ENCODE measurements around the gene MAGOH. TPM values are rescaled to one million over a fixed set of nuclear protein-coding genes. Genes with fewer than 3 reads are reported as not detected.

MAGOH gene
- total RNA-seq, 1 donor from 2014 or later, result 35.7 TPM

- no peak overlapping the region for H3K4me3 Mint-ChIP-seq (ENCODE audit: unreplicated experiment)
- H3K4me1 Mint-ChIP-seq (ENCODE audit: low read depth, unreplicated experiment), result peaks cover 9% of the 10 kb centered on the region
- Histone ChIP-seq H3K36me3 (ENCODE audit: insufficient read depth, low read length) (peaks cover 35% of the 10 kb centered on the region), H3K9me3 (ENCODE audit: insufficient read depth, low read depth, low read length) (no peaks in the 10 kb centered on the region), H4K20me1 (ENCODE audit: insufficient read depth, low read length) (no peaks in the 10 kb centered on the region), H3K27ac (ENCODE audit: low read depth, low read length) (no peak overlapping the region), H3K9ac (ENCODE audit: low read length) (no peak overlapping the region), H3K4me3 (ENCODE audit: insufficient read depth, low read depth, low read length) (no peak overlapping the region), H3K4me1 (ENCODE audit: insufficient read depth, low read length) (no peaks in the 10 kb centered on the region), H3K79me2 (ENCODE audit: insufficient read depth, low read length) (no peaks in the 10 kb centered on the region), H3K27me3 (ENCODE audit: insufficient read depth, low read length) (no peaks in the 10 kb centered on the region), H3K4me2 (ENCODE audit: low read length) (no peak overlapping the region), H2AFZ (ENCODE audit: low read depth, low read length) (no peak overlapping the region)
- no peaks in the 10 kb centered on the region for H3K27me3 Mint-ChIP-seq (ENCODE audit: low read depth, unreplicated experiment)
- H3K36me3 Mint-ChIP-seq (ENCODE audit: low read depth, unreplicated experiment), result peaks cover 6% of the 10 kb centered on the region
- DNase-seq (ENCODE audit: low read depth) (no peak), FAIRE-seq (no peak)
- no peaks in the 10 kb centered on the region for H3K9me3 Mint-ChIP-seq (ENCODE audit: unreplicated experiment)
- TF ChIP-seq, protein P1, sequence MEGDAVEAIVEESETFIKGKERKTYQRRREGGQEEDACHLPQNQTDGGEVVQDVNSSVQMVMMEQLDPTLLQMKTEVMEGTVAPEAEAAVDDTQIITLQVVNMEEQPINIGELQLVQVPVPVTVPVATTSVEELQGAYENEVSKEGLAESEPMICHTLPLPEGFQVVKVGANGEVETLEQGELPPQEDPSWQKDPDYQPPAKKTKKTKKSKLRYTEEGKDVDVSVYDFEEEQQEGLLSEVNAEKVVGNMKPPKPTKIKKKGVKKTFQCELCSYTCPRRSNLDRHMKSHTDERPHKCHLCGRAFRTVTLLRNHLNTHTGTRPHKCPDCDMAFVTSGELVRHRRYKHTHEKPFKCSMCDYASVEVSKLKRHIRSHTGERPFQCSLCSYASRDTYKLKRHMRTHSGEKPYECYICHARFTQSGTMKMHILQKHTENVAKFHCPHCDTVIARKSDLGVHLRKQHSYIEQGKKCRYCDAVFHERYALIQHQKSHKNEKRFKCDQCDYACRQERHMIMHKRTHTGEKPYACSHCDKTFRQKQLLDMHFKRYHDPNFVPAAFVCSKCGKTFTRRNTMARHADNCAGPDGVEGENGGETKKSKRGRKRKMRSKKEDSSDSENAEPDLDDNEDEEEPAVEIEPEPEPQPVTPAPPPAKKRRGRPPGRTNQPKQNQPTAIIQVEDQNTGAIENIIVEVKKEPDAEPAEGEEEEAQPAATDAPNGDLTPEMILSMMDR (IDR thresholded peaks at IDR 0.05; ENCODE audit: insufficient read depth, low read depth, low read length), result no peak
- TF ChIP-seq EZH2 (IDR thresholded peaks at IDR 0.05; ENCODE audit: insufficient read depth, low read length), result no peak
- no peak overlapping the region for H3K27ac Mint-ChIP-seq (ENCODE audit: unreplicated experiment)
Measured at GRCh38 chr1:53258216-53258615, 19.9 kb upstream of the MAGOH start.

- Mint-ChIP-seq H3K4me1 (ENCODE audit: low read depth, unreplicated experiment) (peaks cover 9% of the 10 kb centered on the region), H3K36me3 (ENCODE audit: low read depth, unreplicated experiment) (peaks cover 6% of the 10 kb centered on the region), H3K27ac (ENCODE audit: unreplicated experiment) (no peak overlapping the region)
Measured at GRCh38 chr1:53257454-53258081, 19.2 kb upstream of the MAGOH start.

More at GRCh38 chr1:53257454-53258081, 19.2 kb upstream of the MAGOH start:
- Histone ChIP-seq H3K4me1 (ENCODE audit: insufficient read depth, low read length) (no peaks in the 10 kb centered on the region), H2AFZ (ENCODE audit: low read depth, low read length) (no peak overlapping the region), H3K79me2 (ENCODE audit: insufficient read depth, low read length) (no peaks in the 10 kb centered on the region), H3K27me3 (ENCODE audit: insufficient read depth, low read length) (no peaks in the 10 kb centered on the region), H3K4me3 (ENCODE audit: insufficient read depth, low read depth, low read length) (no peak overlapping the region), H3K9ac (ENCODE audit: low read length) (no peak overlapping the region), H3K4me2 (ENCODE audit: low read length) (no peak overlapping the region), H3K27ac (ENCODE audit: low read depth, low read length) (no peak overlapping the region), H4K20me1 (ENCODE audit: insufficient read depth, low read length) (no peaks in the 10 kb centered on the region), H3K9me3 (ENCODE audit: insufficient read depth, low read depth, low read length) (no peaks in the 10 kb centered on the region), H3K36me3 (ENCODE audit: insufficient read depth, low read length) (peaks cover 31% of the 10 kb centered on the region)
- H3K9me3 Mint-ChIP-seq (ENCODE audit: unreplicated experiment), result no peaks in the 10 kb centered on the region
- TF ChIP-seq, protein P1 (IDR thresholded peaks at IDR 0.05; ENCODE audit: insufficient read depth, low read depth, low read length), result no peak
- TF ChIP-seq EZH2 (IDR thresholded peaks at IDR 0.05; ENCODE audit: insufficient read depth, low read length), result no peak
- no peaks in the 10 kb centered on the region for H3K27me3 Mint-ChIP-seq (ENCODE audit: low read depth, unreplicated experiment)
- no peak overlapping the region for H3K4me3 Mint-ChIP-seq (ENCODE audit: unreplicated experiment)
- no peak for DNase-seq (ENCODE audit: low read depth)
- no peak for FAIRE-seq

Measured in astrocyte (in vitro differentiated cells and primary cell).